ENCODE results near the gene C14orf93.

Gene C14orf93, protein sequence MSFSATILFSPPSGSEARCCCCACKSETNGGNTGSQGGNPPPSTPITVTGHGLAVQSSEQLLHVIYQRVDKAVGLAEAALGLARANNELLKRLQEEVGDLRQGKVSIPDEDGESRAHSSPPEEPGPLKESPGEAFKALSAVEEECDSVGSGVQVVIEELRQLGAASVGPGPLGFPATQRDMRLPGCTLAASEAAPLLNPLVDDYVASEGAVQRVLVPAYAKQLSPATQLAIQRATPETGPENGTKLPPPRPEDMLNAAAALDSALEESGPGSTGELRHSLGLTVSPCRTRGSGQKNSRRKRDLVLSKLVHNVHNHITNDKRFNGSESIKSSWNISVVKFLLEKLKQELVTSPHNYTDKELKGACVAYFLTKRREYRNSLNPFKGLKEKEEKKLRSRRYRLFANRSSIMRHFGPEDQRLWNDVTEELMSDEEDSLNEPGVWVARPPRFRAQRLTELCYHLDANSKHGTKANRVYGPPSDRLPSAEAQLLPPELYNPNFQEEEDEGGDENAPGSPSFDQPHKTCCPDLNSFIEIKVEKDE

GRCh38 chr14:23009939-23010726 is at the start of gene C14orf93:
C14orf93 (minus strand) TSS chr14:23010143; CDS start chr14:22999023, 11,120 bp downstream.
- DNase-seq = peak; percentile 77

- DNase-seq = no peak
These were observed 48.9 kb upstream of the C14orf93 start for GRCh38 chr14:23058654-23059504.

- DNase-seq = no peak
These were observed 48.1 kb upstream of the C14orf93 start for GRCh38 chr14:23057757-23058653.

GRCh38 chr14:23056956-23057756 is 47.2 kb upstream of the C14orf93 start, which contains the start of gene CDH24:
CDH24 (minus strand) TSS chr14:23057520; CDS start chr14:23055733, 1,787 bp downstream.
- DNase-seq = no peak

DNA sequence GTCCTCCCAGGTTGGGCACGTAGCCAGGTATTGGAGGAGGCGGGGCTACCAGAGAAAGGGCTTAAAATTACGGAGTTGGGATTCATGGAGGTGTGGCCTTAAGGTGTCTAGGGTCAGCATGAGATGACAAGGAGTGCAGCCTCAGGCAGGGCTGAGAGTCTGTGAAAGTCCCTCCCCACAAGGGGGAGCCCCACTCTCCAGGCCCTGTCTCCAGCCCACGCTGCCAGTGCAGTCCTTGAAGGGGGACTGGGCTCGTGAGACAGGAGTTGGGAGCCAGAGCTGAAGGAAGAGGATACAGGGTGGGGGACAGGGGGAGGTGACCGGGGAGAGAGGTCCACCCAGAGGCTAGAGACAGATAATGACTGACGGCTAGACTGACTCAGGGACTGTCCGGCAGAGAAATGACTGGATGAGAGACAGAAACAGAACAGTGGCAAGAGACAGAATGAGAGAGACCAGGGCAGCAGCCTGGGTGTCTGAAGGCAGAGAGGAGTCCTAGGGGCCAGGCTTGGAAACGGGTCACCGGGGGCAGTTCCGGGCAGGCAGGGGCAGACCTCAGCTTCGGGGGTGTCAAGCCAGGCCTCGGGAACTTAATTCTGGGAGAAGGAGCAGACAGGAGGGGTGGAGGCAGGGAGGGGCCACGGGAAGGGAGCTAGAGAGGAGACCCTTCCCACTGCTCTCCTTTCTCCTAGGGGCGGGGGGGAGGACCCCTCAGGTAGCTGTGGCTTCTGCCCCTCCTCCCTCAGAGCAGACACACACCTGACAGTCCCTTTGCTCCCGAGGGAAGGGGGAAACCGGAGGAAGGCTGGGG is 46.4 kb upstream of the C14orf93 start:
- DNase-seq = no peak

DNA sequence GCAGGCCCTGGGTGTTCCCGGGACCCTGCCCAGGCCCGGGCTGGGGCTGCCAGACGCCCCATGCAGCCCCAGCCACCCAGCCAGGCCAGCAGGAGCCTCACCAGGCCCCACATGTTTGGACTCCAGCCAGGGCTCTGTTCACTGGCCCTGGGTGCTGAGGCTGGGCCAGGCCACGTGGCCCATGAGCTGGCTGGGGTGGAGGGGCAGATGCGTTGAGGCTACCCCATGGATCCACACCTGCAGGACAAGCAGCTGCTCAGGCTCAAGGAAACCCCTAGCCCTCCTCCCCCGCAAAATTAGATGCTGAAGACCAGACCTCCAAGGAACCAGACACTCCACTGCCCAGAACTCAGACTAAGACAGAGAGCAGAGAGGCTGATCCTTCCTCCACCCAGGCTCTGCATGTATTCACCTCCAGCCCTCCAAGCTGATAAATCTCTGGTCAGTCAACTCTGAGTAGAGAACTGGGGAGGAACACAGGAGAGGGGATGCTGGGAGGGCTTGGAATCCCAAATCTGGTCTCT is 45.7 kb upstream of the C14orf93 start:
- DNase-seq = no peak

DNA sequence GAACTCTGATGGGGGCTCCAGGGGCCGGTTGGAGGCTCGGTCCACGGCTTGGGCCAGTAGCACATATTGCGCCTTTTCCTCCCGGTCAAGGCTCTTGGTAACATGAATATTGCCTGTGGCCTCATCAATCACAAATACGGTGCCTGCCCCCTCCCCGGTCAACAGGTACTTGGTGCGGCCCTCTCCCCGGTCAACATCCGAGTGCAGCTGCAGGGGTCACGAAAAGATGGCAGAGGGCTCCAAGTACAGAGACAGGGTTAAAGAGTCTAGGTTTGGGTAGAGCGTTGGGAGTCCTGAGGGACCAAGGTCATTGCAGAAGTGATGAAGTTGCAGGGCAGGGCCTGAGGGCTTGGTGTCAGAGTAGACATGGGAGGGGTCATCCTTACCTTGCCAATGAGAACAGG is 45.2 kb upstream of the C14orf93 start:
- DNase-seq = no peak

GRCh38 chr14:23054000-23054811 is 44.3 kb upstream of the C14orf93 start:
- DNase-seq = no peak

- no peak for DNase-seq
These were observed 43.5 kb upstream of the C14orf93 start for GRCh38 chr14:23053426-23053825.

DNA sequence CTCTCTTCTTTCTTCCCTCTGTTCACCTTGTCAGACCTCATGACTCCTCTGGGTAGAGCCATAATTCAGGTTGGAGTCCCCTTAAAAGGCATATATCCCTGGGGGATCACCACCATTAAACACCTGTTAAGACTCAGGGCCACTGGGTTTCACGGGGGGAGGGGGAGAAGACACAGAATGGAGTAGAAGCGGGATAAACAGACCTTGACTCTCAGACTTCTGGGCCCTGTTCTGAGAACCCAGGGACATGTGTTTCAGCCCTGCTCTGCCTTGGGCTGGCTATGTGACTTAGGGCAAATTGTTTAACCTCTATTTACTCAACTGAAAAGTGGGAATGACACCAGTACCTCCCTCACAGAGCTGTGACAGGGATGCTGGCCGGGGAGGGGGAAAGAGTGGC is 42.7 kb upstream of the C14orf93 start:
- DNase-seq = no peak

- no peak for DNase-seq
These were observed 42.3 kb upstream of the C14orf93 start for GRCh38 chr14:23052182-23052623.

DNA sequence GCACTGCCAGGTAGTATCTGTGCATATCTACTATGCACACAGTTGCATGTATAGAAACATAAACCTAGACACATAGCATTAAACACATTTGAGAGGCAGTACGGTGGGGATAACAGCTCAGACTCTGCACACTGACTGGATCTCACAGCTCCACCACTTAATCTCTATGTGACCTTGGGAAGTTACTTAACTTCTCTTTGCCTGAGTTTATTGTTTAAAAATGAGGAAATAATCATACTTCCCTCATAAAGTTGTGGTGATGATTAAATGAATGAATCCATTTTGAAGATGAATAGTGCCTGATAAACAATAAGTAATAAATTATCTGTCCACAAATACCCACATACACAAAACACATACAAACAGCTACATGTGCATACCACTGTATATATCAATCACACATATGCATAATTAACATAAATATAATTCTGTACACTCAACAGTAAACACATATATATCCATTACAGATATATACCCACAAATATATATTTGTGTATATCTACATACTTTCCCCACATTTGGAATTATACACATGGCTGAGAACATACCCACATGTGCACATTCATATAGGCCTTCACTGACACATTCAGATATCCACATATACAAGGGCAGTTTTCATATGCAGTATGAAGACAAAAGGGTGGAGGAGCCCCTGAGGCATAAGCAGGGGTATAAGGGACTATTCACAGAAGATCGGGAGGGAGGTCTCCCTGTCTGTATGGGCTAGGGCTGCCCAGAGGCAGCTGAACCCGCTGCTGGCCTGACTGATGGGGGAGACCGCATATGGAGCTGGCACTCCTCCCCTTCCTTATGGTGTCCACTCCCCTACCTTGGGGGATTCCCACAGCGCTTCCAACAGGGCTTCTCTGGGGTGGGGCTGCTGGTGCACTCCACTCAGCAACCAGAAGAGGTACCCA is 41.5 kb upstream of the C14orf93 start:
- DNase-seq = no peak

GRCh38 chr14:23049011-23049410 is 39.1 kb upstream of the C14orf93 start:
- no peak for DNase-seq

- no peak for DNase-seq
These were observed 38.1 kb upstream of the C14orf93 start for GRCh38 chr14:23047751-23048693.

- no peak for DNase-seq
These were observed 37.2 kb upstream of the C14orf93 start for GRCh38 chr14:23047034-23047634.

Data from OCI-M1 (cell line).